HFFc6 (cell line): ENCODE results near the gene STX1A. TPM values are rescaled to one million over a fixed set of nuclear protein-coding genes. Genes with fewer than 3 reads are reported as not detected.

Source experiments
- DNase-seq: peaks from one replicate; pipeline ENCODE4 v3.0.0-alpha.2; 2018
- H3K27ac Mint-ChIP-seq: 2 replicates; pipeline ENCODE4 v1.8.0; 2020; ENCODE audit warnings: mild to moderate bottlenecking, mixed read lengths
- H3K27me3 Mint-ChIP-seq: 2 replicates; pipeline ENCODE4 v1.8.0; 2021; ENCODE audit warnings: mild to moderate bottlenecking, moderate library complexity, mixed read lengths; ENCODE audit not compliant: insufficient read depth
- H3K36me3 Mint-ChIP-seq: 2 replicates; pipeline ENCODE4 v1.8.0; 2021; ENCODE audit warnings: low read depth, mixed read lengths
- H3K4me1 Mint-ChIP-seq: 2 replicates; pipeline ENCODE4 v1.8.0; 2020; ENCODE audit warnings: low read depth, mixed read lengths
- H3K4me3 Mint-ChIP-seq: 2 replicates; pipeline ENCODE4 v1.8.0; 2020; ENCODE audit warnings: mild to moderate bottlenecking, moderate library complexity, mixed read lengths
- H3K9me3 Mint-ChIP-seq: 2 replicates; pipeline ENCODE4 v1.8.0; 2020; ENCODE audit warnings: mild to moderate bottlenecking, mixed read lengths
- total RNA-seq, 6 experiments: library from RNA; stranded (reverse); fragmentation: NEBNext Ultra II Directional; extraction: Animal tissue kit (Norgen Biotek cat#: 25700); gene quantifications; 2 replicates in 1 of 6; 3 replicates in 5 of 6; pipeline ENCODE4 v1.2.3, GENCODE V29; 2021
- TF ChIP-seq, protein P1 (sequence below): fragments of 200-600 bp; sonication (generic); IDR thresholded peaks from 2 replicates; pipeline ENCODE4 v1.5.0; 2021; ENCODE audit warnings: antibody characterized with exemption, mild to moderate bottlenecking

The STX1A gene
- total RNA-seq, 6 experiments from 2014 or later, result 9.6 to 14.7 (median 12.2) TPM

DNA sequence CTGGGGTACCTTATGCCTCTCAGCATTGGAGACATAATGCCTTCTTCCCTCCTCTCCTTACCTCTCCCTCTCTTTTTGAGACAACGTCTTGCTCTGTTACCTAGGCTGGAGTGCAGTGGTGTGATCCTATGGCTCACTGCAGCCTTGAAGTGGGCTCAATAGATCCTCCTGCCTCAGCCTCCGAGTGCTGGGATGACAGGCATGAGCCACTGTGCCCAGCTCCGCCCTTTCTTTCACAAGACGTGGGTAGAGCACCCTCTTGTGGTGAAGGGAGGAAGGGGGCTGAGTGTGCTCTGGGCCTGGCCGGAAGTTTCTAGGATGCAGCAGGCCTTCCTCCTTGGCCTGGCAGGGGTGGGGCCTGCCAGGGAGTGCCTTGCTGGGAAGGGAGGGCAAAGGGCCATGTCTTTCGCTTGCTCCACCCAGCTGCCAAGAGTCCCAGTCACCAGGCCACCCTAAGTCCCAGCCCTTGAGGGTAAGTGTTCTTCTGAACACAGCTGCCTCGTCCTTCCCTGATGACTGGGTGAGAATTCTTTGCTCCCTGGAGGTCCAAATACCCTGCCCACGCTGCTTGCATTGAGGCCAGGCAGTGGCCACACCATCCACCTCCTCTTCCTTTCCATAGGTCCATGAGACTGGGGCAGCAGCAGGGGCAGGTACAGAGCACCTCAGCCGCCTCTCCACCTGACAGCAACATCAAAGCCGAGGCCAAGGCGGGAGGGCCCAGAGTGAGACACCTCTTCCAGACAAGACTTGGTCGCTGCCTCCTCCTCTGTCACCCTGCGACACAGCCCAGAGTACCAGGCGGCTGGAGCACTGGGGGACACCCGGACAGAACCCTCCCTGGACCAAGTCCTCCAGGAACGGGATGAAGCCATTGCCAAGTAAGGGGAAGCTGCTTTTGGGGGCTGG lies 15.4 kb upstream of the STX1A start:
- H3K27me3 Mint-ChIP-seq, result peaks cover 2% of the 10 kb centered on the region
- H3K4me3 Mint-ChIP-seq, result no peak overlapping the region
- DNase-seq, result peak; percentile 50
- TF ChIP-seq, protein P1, sequence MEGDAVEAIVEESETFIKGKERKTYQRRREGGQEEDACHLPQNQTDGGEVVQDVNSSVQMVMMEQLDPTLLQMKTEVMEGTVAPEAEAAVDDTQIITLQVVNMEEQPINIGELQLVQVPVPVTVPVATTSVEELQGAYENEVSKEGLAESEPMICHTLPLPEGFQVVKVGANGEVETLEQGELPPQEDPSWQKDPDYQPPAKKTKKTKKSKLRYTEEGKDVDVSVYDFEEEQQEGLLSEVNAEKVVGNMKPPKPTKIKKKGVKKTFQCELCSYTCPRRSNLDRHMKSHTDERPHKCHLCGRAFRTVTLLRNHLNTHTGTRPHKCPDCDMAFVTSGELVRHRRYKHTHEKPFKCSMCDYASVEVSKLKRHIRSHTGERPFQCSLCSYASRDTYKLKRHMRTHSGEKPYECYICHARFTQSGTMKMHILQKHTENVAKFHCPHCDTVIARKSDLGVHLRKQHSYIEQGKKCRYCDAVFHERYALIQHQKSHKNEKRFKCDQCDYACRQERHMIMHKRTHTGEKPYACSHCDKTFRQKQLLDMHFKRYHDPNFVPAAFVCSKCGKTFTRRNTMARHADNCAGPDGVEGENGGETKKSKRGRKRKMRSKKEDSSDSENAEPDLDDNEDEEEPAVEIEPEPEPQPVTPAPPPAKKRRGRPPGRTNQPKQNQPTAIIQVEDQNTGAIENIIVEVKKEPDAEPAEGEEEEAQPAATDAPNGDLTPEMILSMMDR, result peak; percentile 89
- H3K27ac Mint-ChIP-seq, result peak overlapping the region; percentile 17; the same call in 1 of the 2 replicates
- peaks cover 4% of the 10 kb centered on the region; the same call in 1 of the 2 replicates for H3K9me3 Mint-ChIP-seq
- peaks cover 13% of the 10 kb centered on the region; the same call in 1 of the 2 replicates for H3K4me1 Mint-ChIP-seq
- H3K36me3 Mint-ChIP-seq, result peaks cover 4% of the 10 kb centered on the region; the same call in 1 of the 2 replicates

- peaks cover 2% of the 10 kb centered on the region for H3K27me3 Mint-ChIP-seq
- TF ChIP-seq, protein P1, result no peak
- H3K27ac Mint-ChIP-seq, result no peak overlapping the region
- H3K4me1 Mint-ChIP-seq, result peaks cover 19% of the 10 kb centered on the region; the same call in 1 of the 2 replicates
- H3K4me3 Mint-ChIP-seq, result no peak overlapping the region
- H3K36me3 Mint-ChIP-seq, result peaks cover 4% of the 10 kb centered on the region; the same call in 1 of the 2 replicates
- no peak for DNase-seq
- peaks cover 4% of the 10 kb centered on the region; the same call in 1 of the 2 replicates for H3K9me3 Mint-ChIP-seq
Measured at GRCh38 chr7:73732397-73732796, 12.9 kb upstream of the STX1A start.

DNA sequence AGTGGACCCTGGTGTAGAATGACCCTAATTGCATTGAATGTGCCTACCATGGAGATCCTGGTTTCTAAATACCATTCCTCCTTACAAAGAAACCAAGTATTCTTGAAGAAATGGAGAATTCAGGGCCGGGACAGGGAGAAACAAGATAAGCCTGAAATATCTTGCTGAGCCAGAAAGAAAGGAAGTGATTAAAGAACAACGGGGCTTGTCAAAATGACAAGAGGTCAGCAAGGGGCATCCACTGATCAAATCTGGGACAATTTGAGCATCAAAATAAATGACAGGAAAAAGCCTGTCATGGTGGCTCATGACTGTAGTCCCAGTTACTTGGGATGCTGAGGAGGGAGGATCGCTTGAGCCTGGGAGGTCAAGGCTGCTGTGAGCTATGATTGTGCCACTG lies 11.0 kb upstream of the STX1A start:
- Mint-ChIP-seq H3K4me3 (no peak overlapping the region), H3K36me3 (no peaks in the 10 kb centered on the region), H3K9me3 (peaks cover 4% of the 10 kb centered on the region; the same call in 1 of the 2 replicates), H3K4me1 (peaks cover 19% of the 10 kb centered on the region; the same call in 1 of the 2 replicates), H3K27me3 (peaks cover 2% of the 10 kb centered on the region), H3K27ac (no peak overlapping the region)
- DNase-seq, result no peak
- TF ChIP-seq, protein P1, result no peak

- no peaks in the 10 kb centered on the region; the same call in 1 of the 2 replicates for H3K27me3 Mint-ChIP-seq
- H3K4me1 Mint-ChIP-seq, result peaks cover 11% of the 10 kb centered on the region; the same call in 1 of the 2 replicates
- no peaks in the 10 kb centered on the region for H3K9me3 Mint-ChIP-seq
Measured at GRCh38 chr7:73728551-73728950, 9.1 kb upstream of the STX1A start.

DNA sequence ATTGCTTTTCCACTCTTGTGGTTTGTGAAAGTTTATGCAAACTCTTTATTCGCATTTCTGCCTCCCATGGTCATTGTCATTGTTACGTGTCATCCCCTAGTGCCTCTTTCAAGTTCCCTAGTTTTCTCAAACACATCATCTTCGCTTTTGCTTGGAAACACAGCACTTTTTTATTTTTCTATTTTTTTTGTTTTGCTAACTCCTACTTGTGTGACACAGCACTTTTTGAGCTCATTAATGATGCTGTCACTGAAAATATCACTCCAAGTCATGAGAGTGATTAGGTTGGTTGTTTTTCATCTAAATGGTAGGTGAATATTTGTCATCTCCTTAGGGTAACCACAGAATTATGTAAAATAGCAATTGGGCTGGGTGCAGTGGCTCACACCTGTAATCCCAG lies 8.5 kb upstream of the STX1A start:
- no peaks in the 10 kb centered on the region for H3K9me3 Mint-ChIP-seq
- H3K27ac Mint-ChIP-seq, result no peak overlapping the region
- H3K4me3 Mint-ChIP-seq, result no peak overlapping the region
- no peak for DNase-seq
- H3K36me3 Mint-ChIP-seq, result no peaks in the 10 kb centered on the region
- TF ChIP-seq, protein P1, result no peak
- no peaks in the 10 kb centered on the region; the same call in 1 of the 2 replicates for H3K27me3 Mint-ChIP-seq
- peaks cover 11% of the 10 kb centered on the region; the same call in 1 of the 2 replicates for H3K4me1 Mint-ChIP-seq

More at GRCh38 chr7:73728551-73728950, 9.1 kb upstream of the STX1A start:
- Mint-ChIP-seq H3K27ac (no peak overlapping the region), H3K36me3 (no peaks in the 10 kb centered on the region), H3K4me3 (no peak overlapping the region)
- DNase-seq, result no peak
- TF ChIP-seq, protein P1, result no peak
